Muscle layer of colon (tissue), 2 donors: ENCODE data around the gene KRT12.

Source experiments
- H3K27ac ChIP-seq: one replicate; pipeline ENCODE4 v1.7.0; 2013; ENCODE audit warnings: low read depth, mild to moderate bottlenecking, low read length, moderate library complexity
- H3K27me3 ChIP-seq, 2 donors: one replicate each; pipeline ENCODE4 v1.7.0; 2013; ENCODE audit warnings: low read length in 2 of 2, mild to moderate bottlenecking in 2 of 2; ENCODE audit not compliant: insufficient read depth in 2 of 2, control insufficient read depth in 1 of 2
- H3K36me3 ChIP-seq: one replicate; pipeline ENCODE4 v1.7.0; 2013; ENCODE audit warnings: mild to moderate bottlenecking, low read length; ENCODE audit not compliant: insufficient read depth
- H3K4me1 ChIP-seq: one replicate; pipeline ENCODE4 v1.7.0; 2013; ENCODE audit warnings: mild to moderate bottlenecking, low read length; ENCODE audit not compliant: insufficient read depth
- H3K4me3 ChIP-seq, 2 donors: one replicate each; pipeline ENCODE4 v1.7.0; 2013; ENCODE audit warnings: low read length in 2 of 2, low read depth in 1 of 2, mild to moderate bottlenecking in 1 of 2, moderate library complexity in 1 of 2
- H3K9ac ChIP-seq: one replicate; pipeline ENCODE4 v1.7.0; 2013; ENCODE audit warnings: low read length
- H3K9me3 ChIP-seq: one replicate; pipeline ENCODE4 v1.7.0; 2013; ENCODE audit warnings: mild to moderate bottlenecking, low read length
- donor health status: abdominal sarcoma.
- donor health status: Adenocarcinoma of cecum.

KRT12 gene

DNA sequence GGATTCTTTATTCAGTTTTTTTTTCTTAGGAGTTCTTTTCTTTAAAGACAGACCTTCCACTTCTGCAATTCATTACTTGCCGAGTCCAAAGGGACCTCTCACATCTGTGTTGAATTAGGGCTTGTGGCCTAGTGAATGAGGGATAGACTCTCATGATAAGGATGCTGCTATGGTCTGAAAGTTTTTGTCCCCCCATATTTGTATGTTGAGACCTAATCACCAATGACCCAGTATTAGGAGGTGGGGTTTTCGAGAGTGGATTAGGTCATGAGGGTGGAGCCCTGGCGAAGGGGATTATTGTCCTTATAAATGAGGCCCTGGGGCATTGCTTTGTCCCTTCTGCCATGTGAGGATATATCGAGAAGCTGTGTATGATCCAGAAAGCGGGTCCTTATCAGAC lies 9.5 kb downstream of the KRT12 start:
- Histone ChIP-seq H3K9ac (no peak overlapping the region), H3K9me3 (no peaks in the 10 kb centered on the region), H3K27ac (no peak overlapping the region), H3K27me3 (no peaks in the 10 kb centered on the region), H3K4me3 (no peak overlapping the region), H3K4me1 (no peaks in the 10 kb centered on the region), H3K36me3 (no peaks in the 10 kb centered on the region)

DNA sequence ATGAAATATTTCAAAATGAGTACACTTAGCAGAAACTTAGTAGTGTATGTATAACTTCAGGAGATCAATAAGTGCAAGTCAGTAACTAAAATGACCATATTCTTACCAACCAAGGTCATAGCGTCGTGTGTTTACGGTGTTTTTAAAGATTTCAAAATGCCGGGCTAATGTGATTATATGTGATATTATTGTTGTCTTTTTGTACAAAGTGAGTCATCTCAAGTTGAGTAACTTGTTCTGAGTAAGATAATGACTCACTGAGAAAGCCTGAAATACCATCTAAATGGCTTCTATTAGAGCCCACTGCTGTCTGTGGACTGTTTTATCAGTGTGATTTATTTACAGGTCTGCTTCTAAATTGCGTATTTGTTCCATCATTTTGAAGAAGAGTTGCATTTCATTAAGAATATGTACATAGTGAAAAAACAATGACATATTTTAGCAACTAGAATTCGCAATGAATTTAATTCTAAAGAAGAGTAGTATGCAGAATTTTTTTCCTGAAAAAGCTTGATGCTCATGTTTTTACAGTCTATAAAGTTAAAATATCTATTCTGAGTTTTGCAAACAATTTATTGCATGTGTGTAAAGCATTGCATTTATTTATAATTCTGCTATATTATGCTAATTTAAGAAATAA lies 12.7 kb downstream of the KRT12 start:
- Histone ChIP-seq H3K27ac (no peak overlapping the region), H3K36me3 (no peaks in the 10 kb centered on the region), H3K27me3 (no peaks in the 10 kb centered on the region), H3K4me1 (no peaks in the 10 kb centered on the region), H3K9me3 (no peaks in the 10 kb centered on the region), H3K4me3 (no peak overlapping the region), H3K9ac (no peak overlapping the region)

DNA sequence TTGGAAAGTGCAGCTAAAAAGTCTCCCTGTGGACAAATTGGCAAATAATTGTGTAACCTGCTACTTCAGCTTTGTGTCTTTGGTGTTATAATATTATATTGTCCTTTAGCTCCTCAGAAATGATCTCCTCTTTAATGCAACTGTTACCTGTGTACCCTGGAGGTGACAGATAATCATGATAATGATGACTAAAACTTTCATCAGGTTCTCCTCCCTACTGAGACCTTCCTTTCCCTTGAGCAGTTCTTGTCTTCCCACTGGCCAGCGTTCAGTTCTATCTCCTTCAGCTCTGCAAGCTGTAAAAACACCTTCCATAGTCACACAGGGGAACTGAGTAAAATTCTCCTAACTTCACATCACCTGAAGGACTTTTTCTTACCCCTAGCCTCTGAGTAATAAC lies 14.7 kb downstream of the KRT12 start:
- no peak overlapping the region for H3K27ac ChIP-seq

DNA sequence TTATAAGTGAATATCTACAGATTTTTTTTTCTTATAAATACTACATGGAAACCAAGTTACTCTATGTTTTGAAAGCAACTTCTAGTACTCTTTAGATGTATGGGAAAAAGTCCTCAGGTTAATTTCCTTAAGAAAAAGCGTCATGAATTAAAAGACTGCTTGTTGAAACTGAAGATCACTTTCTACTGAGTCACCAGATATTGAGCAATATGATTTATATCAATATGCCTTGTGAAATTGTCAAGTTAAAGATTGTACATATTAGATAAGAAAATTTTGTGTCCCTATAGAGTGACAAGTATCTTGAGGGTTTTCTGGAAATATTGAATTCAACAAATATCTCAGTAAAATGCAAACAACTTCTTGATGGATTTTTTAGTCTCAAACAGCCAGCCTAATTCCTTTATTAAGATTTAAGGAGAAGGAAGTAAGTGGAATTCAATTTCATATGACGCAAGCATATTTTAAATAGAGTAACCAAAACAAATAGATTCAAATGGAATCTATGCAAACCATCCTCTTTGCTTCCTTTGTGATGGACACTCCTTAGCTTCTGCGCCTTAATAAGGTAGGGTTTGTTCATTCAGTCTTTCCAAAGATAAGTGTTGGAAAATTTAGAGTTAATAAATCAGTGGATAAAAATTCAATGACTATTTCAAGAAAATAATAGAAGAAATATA lies 16.6 kb downstream of the KRT12 start:
- H3K9me3 ChIP-seq: no peaks in the 10 kb centered on the region
- no peak overlapping the region for H3K4me3 ChIP-seq
- no peaks in the 10 kb centered on the region for H3K27me3 ChIP-seq
- no peak overlapping the region for H3K27ac ChIP-seq
- no peaks in the 10 kb centered on the region for H3K4me1 ChIP-seq
- H3K36me3 ChIP-seq: no peaks in the 10 kb centered on the region
- H3K9ac ChIP-seq: no peak overlapping the region

More for the DNA sequence above, 14.7 kb downstream of the KRT12 start:
- no peaks in the 10 kb centered on the region for H3K4me1 ChIP-seq
- no peak overlapping the region for H3K9ac ChIP-seq
- no peak overlapping the region for H3K4me3 ChIP-seq
- no peaks in the 10 kb centered on the region for H3K9me3 ChIP-seq
- H3K27me3 ChIP-seq: no peaks in the 10 kb centered on the region
- no peaks in the 10 kb centered on the region for H3K36me3 ChIP-seq

DNA sequence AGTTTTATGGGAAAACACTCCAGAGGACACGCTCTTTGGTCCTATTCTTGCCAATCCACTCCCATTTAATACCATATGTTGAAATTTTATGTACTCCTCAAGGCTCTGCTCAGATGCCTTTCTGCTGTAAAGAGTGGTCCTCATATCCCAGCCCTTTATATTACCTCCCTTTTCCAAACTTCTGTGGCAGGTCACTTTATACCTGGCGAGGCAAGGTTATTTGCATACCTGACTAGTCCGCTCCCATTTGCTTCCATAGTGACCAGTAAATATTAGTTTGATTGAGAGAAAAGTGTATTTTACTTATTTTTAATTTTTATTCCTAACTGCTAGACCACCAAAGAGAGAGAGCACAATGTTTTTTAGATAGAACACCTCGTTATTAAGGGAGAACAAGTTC lies 17.3 kb downstream of the KRT12 start:
- Histone ChIP-seq H3K4me1 (no peaks in the 10 kb centered on the region), H3K27me3 (no peaks in the 10 kb centered on the region), H3K9me3 (no peaks in the 10 kb centered on the region), H3K4me3 (no peak overlapping the region), H3K36me3 (no peaks in the 10 kb centered on the region), H3K9ac (no peak overlapping the region), H3K27ac (no peak overlapping the region)

DNA sequence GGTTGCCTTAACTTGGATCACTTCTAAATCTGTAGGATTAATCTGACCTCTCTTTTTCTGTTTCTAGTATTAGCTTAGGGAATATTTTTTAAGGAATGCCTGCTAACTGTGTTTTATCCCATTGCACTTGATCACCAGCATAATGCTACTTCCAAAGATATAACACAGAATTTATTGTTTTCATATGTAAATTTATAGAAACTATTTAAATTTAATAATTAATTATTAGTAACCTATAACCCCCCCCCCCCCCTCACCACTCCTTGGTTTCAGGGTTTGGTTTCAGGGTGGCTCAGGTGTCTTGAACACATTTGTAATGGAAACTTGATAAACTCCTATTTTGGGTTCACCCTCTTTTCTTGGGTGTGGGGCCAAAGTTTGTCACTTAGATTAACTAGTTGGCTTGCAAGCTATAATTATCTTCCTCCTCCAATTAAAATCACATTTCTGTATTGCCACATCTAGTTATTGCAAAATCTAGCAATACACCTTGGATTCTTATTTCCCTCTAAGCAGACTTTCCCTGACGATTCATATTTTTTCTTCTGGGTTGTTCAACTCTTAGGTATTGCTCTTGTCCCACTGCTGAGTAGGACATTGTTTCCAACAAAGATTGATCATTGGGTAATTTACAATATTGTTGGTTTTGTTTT lies 18.3 kb downstream of the KRT12 start:
- H3K9me3 ChIP-seq: no peaks in the 10 kb centered on the region
- H3K4me1 ChIP-seq: no peaks in the 10 kb centered on the region
- H3K9ac ChIP-seq: no peak overlapping the region
- H3K36me3 ChIP-seq: no peaks in the 10 kb centered on the region
- H3K27me3 ChIP-seq: no peaks in the 10 kb centered on the region
- no peak overlapping the region for H3K4me3 ChIP-seq
- H3K27ac ChIP-seq: no peak overlapping the region

DNA sequence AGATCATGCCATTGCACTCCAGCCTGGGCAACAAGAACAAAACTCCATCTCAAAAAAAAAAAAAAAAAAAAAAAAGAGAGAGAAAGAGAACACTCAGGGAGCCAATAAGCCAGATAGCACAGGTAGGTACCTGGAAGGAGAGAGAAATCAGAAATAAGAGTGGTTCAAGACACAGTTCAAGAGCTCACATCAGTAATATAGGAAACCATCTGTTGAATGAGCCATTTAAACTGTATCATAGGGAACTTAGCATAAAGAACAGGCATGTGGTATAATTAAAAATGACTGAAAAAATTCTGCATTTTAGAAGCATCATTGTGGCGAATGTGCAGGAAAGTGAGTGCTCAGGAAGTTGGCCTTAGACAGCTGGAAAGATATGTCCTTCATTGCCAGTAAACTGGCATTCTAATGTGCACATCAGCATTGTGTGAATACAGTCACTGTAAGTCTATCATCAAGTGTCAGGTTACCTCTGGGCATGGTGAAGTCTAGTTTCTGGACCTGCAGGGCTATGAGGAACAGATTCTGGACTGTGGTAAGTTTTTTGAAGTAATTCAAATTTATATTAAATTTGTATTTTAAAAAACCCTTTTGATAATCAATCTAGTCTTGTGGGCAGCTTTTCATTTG lies 20.4 kb downstream of the KRT12 start:
- Histone ChIP-seq H3K36me3 (no peaks in the 10 kb centered on the region), H3K4me3 (no peak overlapping the region), H3K9ac (no peak overlapping the region), H3K9me3 (no peaks in the 10 kb centered on the region), H3K27ac (no peak overlapping the region), H3K27me3 (no peaks in the 10 kb centered on the region), H3K4me1 (no peaks in the 10 kb centered on the region)

DNA sequence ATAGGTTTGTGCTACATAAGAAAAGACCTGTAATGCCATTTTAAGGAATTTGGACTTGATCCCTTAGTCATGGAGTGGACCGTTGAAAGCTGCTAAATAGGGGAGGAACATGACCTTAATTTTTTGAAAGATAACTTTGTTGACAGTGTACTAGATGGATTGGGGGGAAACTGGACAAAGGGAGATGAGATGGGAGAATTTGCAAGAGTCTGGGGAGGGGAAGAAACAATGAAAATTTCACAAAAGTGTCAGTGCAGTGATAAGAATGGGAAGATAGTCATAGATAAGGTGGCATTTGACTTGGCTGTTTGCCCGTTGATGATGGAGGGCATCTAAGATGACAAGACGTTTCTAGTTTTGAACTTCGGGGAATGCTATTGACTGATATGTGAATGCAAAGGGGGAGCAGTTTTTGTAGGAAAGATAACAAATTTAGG lies 22.3 kb downstream of the KRT12 start:
- Histone ChIP-seq H3K4me3 (no peak overlapping the region), H3K9me3 (no peaks in the 10 kb centered on the region), H3K4me1 (no peaks in the 10 kb centered on the region), H3K9ac (no peak overlapping the region), H3K27ac (no peak overlapping the region), H3K36me3 (no peaks in the 10 kb centered on the region), H3K27me3 (no peaks in the 10 kb centered on the region)

DNA sequence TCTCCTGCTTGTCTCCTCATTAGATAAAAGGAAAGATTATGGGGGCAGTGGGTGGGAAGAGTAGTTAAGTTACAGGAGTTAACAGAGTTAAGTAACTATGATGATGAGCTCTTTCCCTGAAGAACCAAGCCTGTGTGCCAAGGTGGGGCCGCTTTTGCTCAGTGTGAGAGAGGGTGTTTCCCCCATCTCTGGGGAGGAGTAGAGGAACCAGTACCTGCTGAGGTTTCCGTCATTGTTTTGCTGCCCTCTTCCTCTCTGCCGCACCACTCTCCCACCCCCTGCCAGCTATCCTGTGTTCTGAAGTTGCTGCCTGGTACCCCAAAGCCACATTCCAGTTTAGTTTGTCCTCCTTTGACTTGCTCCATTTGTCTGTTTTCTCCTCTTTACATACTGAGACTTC lies 23.8 kb downstream of the KRT12 start:
- H3K4me1 ChIP-seq: no peaks in the 10 kb centered on the region
- H3K27me3 ChIP-seq: no peaks in the 10 kb centered on the region
- no peaks in the 10 kb centered on the region for H3K9me3 ChIP-seq
- no peak overlapping the region for H3K4me3 ChIP-seq
- no peak overlapping the region for H3K27ac ChIP-seq
- H3K9ac ChIP-seq: no peak overlapping the region
- no peaks in the 10 kb centered on the region for H3K36me3 ChIP-seq

DNA sequence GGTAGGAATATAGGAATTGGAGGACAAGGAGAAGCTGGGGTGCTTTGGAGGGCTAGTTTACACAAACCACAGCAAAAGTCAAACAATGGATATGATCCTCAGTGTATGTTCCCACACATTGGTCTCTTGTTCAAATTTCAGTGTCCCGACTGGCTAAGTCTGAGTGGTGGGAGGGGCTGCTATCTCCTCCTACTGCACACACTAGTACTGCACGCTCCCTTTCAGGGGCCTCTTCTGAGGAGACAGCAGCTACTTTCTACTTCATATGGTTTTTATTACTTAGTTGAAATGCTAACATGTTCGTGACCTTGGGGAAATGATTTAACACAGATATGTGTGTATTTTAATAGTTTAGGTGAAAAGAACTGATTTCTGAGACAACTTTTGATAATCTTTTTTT lies 25.8 kb downstream of the KRT12 start:
- Histone ChIP-seq H3K4me1 (no peaks in the 10 kb centered on the region), H3K9me3 (no peaks in the 10 kb centered on the region), H3K4me3 (no peak overlapping the region), H3K27ac (no peak overlapping the region), H3K9ac (no peak overlapping the region), H3K36me3 (peaks cover 5% of the 10 kb centered on the region), H3K27me3 (no peaks in the 10 kb centered on the region)

DNA sequence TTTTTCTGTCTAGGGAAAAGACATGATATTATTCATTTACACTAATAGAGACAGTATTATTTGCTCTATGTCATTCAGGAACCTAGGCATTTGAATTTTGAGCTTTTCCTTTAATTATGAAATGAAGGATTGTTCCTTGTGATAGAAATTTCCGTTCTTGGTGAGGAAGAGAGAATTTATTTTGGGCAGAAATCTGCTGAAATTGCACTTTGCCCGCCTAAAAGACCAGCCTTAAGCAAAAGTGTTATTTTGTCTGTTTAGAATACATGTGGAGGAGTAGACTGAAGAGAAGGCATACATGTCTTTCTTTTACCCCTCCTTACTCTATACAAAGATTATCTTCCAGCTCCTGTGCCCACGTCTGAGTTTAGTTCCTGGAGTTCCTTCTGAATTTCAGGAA lies 27.8 kb downstream of the KRT12 start:
- H3K4me1 ChIP-seq: no peaks in the 10 kb centered on the region
- no peak overlapping the region for H3K9ac ChIP-seq
- peaks cover 19% of the 10 kb centered on the region for H3K36me3 ChIP-seq
- no peak overlapping the region for H3K4me3 ChIP-seq
- H3K27ac ChIP-seq: no peak overlapping the region
- no peaks in the 10 kb centered on the region for H3K9me3 ChIP-seq
- no peaks in the 10 kb centered on the region for H3K27me3 ChIP-seq
